HT-29 (cell line): Measurements from ENCODE around the gene ALOX5AP. TPM values are rescaled to one million over a fixed set of nuclear protein-coding genes. Genes with fewer than 3 reads are reported as not detected.
A peak's percentile ranks its signal among the peaks of the same experiment; 100 is the strongest.

Experiments
- DNase-seq: peaks from one replicate; pipeline ENCODE4 v3.0.0-alpha.2; 2015; ENCODE audit warnings: low spot score
- total RNA-seq: library from RNA; depleted of rRNA; stranded (reverse); fragments of >200 nt; shearing (Covaris generic); gene quantifications from 2 replicates; pipeline ENCODE4 v1.2.3, GENCODE V29; 2014; rRNA removed

The ALOX5AP gene
- 0.41 TPM in 1 of 2 replicates, not detected in the other for total RNA-seq

- no peak for DNase-seq
Observed at GRCh38 chr13:30735025-30735871, at the start of gene ALOX5AP. TSS of gene ALOX5AP (plus strand) at chr13:30735543. CDS start at chr13:30735606, 63 bp downstream.

GRCh38 chr13:30685987-30686386, 49.4 kb upstream of the ALOX5AP start:
- DNase-seq, result no peak

GRCh38 chr13:30687601-30688000, 47.7 kb upstream of the ALOX5AP start:
- no peak for DNase-seq

GRCh38 chr13:30689752-30690151, 45.6 kb upstream of the ALOX5AP start:
- no peak for DNase-seq

- peak; percentile 62 for DNase-seq
Observed at GRCh38 chr13:30690282-30691188, 44.8 kb upstream of the ALOX5AP start.

- no peak for DNase-seq
Observed at GRCh38 chr13:30692113-30692512, 43.2 kb upstream of the ALOX5AP start.

GRCh38 chr13:30696278-30697176, 38.8 kb upstream of the ALOX5AP start:
- DNase-seq, result no peak

- DNase-seq, result no peak
Observed at GRCh38 chr13:30697177-30697953, 38.0 kb upstream of the ALOX5AP start.

- DNase-seq, result no peak
Observed at GRCh38 chr13:30697996-30698401, 37.3 kb upstream of the ALOX5AP start.

- no peak for DNase-seq
Observed at GRCh38 chr13:30698488-30699005, 36.8 kb upstream of the ALOX5AP start.

GRCh38 chr13:30700364-30700763, 35.0 kb upstream of the ALOX5AP start:
- no peak for DNase-seq

GRCh38 chr13:30702006-30702405, 33.3 kb upstream of the ALOX5AP start:
- DNase-seq, result no peak

- DNase-seq, result no peak
Observed at GRCh38 chr13:30704596-30704995, 30.7 kb upstream of the ALOX5AP start.

- peak; percentile 55 for DNase-seq
Observed at GRCh38 chr13:30705680-30706079, 29.7 kb upstream of the ALOX5AP start.

GRCh38 chr13:30708541-30708940, 26.8 kb upstream of the ALOX5AP start:
- DNase-seq, result no peak

GRCh38 chr13:30710442-30710841, 24.9 kb upstream of the ALOX5AP start:
- no peak for DNase-seq

- no peak for DNase-seq
Observed at GRCh38 chr13:30711375-30711774, 24.0 kb upstream of the ALOX5AP start.

GRCh38 chr13:30711837-30712236, 23.5 kb upstream of the ALOX5AP start:
- DNase-seq, result no peak

GRCh38 chr13:30712536-30713532, 22.5 kb upstream of the ALOX5AP start:
- DNase-seq, result no peak
